Measurements from ENCODE around the gene MAP2K5. TPM values are rescaled to one million over a fixed set of nuclear protein-coding genes. Genes with fewer than 3 reads are reported as not detected.

The MAP2K5 gene
- total RNA-seq, 1 donor from 2014 or later = 29.0 TPM

DNA sequence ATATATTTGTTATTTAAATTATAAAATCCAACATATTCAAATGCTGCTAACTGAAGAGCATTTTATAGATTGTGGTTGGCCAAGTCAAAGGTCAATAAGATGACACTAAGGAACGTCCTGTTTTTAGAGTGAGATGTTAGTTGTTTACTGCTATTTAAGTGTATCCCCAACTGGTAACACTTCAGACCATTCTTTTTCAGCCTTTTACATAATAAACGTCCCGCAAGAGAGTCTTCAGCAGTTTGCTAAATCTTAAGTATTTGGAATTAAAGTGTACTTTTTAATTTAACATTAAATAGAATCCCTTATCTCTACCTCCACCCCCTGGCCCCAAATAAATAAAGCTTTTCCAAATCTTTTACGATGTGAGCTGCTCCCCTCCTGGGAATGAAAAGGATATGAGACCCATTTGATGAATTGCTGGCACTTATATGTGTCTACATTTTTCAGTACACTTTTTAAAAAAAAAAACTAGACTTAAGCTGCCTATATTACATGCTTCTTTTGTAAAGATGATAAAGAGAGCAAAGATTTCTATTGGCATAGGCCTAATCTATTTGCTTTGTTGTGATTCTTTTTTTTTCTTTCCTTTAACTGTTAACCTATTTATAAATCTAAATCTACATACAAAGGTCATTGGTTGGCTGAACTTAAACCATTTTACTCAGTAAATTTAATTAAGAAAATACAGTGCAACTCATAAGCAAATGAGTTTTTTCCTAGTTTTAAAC is 181.0 kb downstream of the MAP2K5 start:
- peaks cover 8% of the 10 kb centered on the region for H3K4me1 Mint-ChIP-seq (ENCODE audit: low read depth, unreplicated experiment)
- TF ChIP-seq, protein P1, sequence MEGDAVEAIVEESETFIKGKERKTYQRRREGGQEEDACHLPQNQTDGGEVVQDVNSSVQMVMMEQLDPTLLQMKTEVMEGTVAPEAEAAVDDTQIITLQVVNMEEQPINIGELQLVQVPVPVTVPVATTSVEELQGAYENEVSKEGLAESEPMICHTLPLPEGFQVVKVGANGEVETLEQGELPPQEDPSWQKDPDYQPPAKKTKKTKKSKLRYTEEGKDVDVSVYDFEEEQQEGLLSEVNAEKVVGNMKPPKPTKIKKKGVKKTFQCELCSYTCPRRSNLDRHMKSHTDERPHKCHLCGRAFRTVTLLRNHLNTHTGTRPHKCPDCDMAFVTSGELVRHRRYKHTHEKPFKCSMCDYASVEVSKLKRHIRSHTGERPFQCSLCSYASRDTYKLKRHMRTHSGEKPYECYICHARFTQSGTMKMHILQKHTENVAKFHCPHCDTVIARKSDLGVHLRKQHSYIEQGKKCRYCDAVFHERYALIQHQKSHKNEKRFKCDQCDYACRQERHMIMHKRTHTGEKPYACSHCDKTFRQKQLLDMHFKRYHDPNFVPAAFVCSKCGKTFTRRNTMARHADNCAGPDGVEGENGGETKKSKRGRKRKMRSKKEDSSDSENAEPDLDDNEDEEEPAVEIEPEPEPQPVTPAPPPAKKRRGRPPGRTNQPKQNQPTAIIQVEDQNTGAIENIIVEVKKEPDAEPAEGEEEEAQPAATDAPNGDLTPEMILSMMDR (IDR thresholded peaks at IDR 0.05; ENCODE audit: partially characterized antibody, unreplicated experiment) = no peak
- no peak overlapping the region for H3K27ac Mint-ChIP-seq (ENCODE audit: unreplicated experiment)
- H3K36me3 Mint-ChIP-seq (ENCODE audit: unreplicated experiment) = no peaks in the 10 kb centered on the region
- DNase-seq = no peak
- H3K9me3 Mint-ChIP-seq (ENCODE audit: unreplicated experiment) = no peaks in the 10 kb centered on the region
- no peaks in the 10 kb centered on the region for H3K27me3 Mint-ChIP-seq (ENCODE audit: unreplicated experiment)
- no peak overlapping the region for H3K4me3 Mint-ChIP-seq (ENCODE audit: unreplicated experiment)

DNA sequence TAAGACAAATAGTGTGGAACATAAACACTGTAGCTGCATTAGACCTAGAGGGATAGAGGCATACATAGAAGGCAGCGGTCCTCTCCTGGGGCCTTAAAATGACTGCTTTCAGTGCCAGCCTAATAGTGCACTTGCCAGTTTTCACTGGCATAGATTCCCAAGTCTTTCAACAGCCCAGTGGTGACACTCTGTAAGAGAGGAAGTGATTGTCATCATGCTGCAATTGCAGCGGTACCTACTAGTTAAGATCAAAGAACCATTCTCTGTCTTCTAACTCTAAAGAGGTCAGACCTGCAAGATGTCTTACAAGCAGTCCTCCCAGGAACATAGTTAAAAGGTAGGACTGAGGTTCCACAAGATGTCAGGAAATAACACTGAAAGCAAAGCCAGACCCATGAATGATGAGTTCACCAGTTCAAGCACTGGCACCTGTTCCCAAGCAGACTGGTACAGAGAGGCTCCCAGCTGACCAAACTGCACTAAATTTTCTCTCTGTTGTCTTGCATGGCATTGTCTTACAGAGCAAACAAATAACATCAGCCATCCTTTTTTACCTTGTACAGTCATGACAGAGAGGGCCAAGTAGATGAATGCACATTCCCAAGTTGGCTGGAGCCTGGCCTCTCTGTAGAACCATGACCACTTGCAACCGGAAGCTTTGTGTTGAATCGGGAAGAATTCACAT is 182.3 kb downstream of the MAP2K5 start:
- no peaks in the 10 kb centered on the region for H3K36me3 Mint-ChIP-seq (ENCODE audit: unreplicated experiment)
- no peak for DNase-seq
- H3K27me3 Mint-ChIP-seq (ENCODE audit: unreplicated experiment) = no peaks in the 10 kb centered on the region
- peaks cover 11% of the 10 kb centered on the region for H3K4me1 Mint-ChIP-seq (ENCODE audit: low read depth, unreplicated experiment)
- no peak overlapping the region for H3K4me3 Mint-ChIP-seq (ENCODE audit: unreplicated experiment)
- TF ChIP-seq, protein P1 (IDR thresholded peaks at IDR 0.05; ENCODE audit: partially characterized antibody, unreplicated experiment) = no peak
- H3K27ac Mint-ChIP-seq (ENCODE audit: unreplicated experiment) = no peak overlapping the region
- H3K9me3 Mint-ChIP-seq (ENCODE audit: unreplicated experiment) = no peaks in the 10 kb centered on the region

DNA sequence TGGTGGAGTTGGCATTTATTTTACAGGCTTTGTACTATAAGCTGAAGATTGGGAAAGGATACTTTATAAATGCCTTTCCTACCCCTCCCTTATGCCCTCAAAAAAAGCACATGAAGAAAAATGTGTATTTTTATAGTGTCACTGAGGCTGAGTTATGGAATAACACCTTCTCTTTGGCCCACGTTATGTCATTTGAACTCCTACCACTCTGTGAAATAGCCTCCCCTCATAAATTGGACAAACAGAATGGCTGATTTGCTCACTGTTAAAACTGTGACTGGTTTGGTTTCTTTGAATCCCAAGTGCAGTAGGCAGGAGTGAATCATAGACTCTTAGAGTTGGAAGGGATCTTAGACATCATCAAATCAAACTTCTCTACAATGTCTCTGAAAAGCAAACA is 187.6 kb downstream of the MAP2K5 start:
- Mint-ChIP-seq H3K27ac (ENCODE audit: unreplicated experiment) (no peak overlapping the region), H3K4me1 (ENCODE audit: low read depth, unreplicated experiment) (peaks cover 10% of the 10 kb centered on the region), H3K27me3 (ENCODE audit: unreplicated experiment) (no peaks in the 10 kb centered on the region), H3K36me3 (ENCODE audit: unreplicated experiment) (no peaks in the 10 kb centered on the region), H3K4me3 (ENCODE audit: unreplicated experiment) (no peak overlapping the region), H3K9me3 (ENCODE audit: unreplicated experiment) (peaks cover 3% of the 10 kb centered on the region)
- DNase-seq = no peak
- TF ChIP-seq, protein P1 (IDR thresholded peaks at IDR 0.05; ENCODE audit: partially characterized antibody, unreplicated experiment) = no peak

DNA sequence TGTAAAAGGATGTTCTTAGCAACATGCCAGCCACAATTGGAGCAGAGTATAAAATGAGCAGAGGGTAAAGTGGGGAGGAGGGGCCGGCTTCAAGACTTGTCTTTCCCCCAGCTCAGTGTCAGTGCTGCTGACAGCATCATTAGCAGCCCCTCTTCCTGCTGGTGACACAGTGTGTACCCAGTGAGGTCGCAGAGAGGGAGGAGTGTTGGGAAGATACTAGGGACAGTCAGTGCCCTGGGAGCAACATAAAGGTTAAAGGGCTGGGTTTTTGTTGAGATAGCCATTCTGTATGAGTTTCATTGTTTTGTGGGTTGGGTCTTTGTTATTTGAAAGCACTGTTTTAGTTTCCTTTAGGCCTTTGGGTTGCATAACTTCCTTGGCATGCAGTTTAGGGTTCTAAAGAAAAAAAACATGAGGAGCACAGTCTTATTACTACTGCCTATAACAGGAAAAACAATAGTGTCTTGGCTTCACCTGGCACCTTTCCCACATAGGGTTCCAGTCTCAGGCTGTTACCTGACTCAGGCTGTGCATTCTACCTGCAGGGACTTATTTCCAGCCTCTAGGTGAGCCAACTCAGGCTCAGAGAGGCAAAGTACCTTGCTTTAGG is 188.7 kb downstream of the MAP2K5 start:
- Mint-ChIP-seq H3K9me3 (ENCODE audit: unreplicated experiment) (peaks cover 3% of the 10 kb centered on the region), H3K4me1 (ENCODE audit: low read depth, unreplicated experiment) (peaks cover 10% of the 10 kb centered on the region), H3K27me3 (ENCODE audit: unreplicated experiment) (no peaks in the 10 kb centered on the region), H3K27ac (ENCODE audit: unreplicated experiment) (no peak overlapping the region), H3K36me3 (ENCODE audit: unreplicated experiment) (no peaks in the 10 kb centered on the region), H3K4me3 (ENCODE audit: unreplicated experiment) (no peak overlapping the region)
- DNase-seq = no peak
- TF ChIP-seq, protein P1 (IDR thresholded peaks at IDR 0.05; ENCODE audit: partially characterized antibody, unreplicated experiment) = no peak

DNA sequence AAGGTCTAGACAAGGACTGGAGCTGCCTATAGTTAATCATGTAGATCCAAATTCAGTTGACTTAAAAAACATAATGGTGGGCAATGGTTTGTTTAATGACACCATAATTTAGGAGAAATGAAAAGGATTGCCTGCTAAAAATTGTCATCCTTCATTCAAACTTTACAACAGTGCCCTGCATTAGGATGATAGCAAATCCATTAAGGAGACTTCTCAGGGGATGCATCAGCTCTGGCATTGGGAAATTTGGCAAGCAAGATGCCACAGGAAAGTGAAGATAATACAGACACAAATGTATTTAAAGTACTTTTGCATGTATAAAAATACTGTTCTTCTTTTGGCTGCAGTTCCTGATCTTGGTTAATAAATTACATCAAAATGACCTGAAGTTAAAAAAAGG is 189.7 kb downstream of the MAP2K5 start:
- H3K9me3 Mint-ChIP-seq (ENCODE audit: unreplicated experiment) = peaks cover 3% of the 10 kb centered on the region
- H3K4me1 Mint-ChIP-seq (ENCODE audit: low read depth, unreplicated experiment) = peaks cover 14% of the 10 kb centered on the region
- H3K4me3 Mint-ChIP-seq (ENCODE audit: unreplicated experiment) = no peak overlapping the region
- H3K27me3 Mint-ChIP-seq (ENCODE audit: unreplicated experiment) = no peaks in the 10 kb centered on the region
- no peak overlapping the region for H3K27ac Mint-ChIP-seq (ENCODE audit: unreplicated experiment)
- TF ChIP-seq, protein P1 (IDR thresholded peaks at IDR 0.05; ENCODE audit: partially characterized antibody, unreplicated experiment) = no peak
- DNase-seq = no peak
- no peaks in the 10 kb centered on the region for H3K36me3 Mint-ChIP-seq (ENCODE audit: unreplicated experiment)
